ENCODE measurements around the gene LRRC30. TPM values are rescaled to one million over a fixed set of nuclear protein-coding genes. Genes with fewer than 3 reads are reported as not detected.
A peak's percentile ranks its signal among the peaks of the same experiment; 100 is the strongest.

Gene LRRC30
- total and polyA plus RNA-seq, 2 of the 4 experiments (the other 2 are of a cell fraction): not detected

GRCh38 chr18:7269942-7270341, 39.1 kb downstream of the LRRC30 start:
- intact Hi-C loops (cut with micrococcal nuclease): no loop called here
- Histone ChIP-seq H3K4me3 (ENCODE audit: insufficient read depth, low read depth, low read length) (no peak overlapping the region), H2BK120ac (ENCODE audit: low read depth, low read length) (no peak overlapping the region), H3K18ac (ENCODE audit: low read depth, low read length) (no peak overlapping the region), H4K20me1 (ENCODE audit: insufficient read depth, low read length) (no peaks in the 10 kb centered on the region), H2AK5ac (ENCODE audit: low read depth, low read length) (no peak overlapping the region), H2AK9ac (replicated peaks; ENCODE audit: low read depth, low read length, poor library complexity) (no peak overlapping the region), H2BK20ac (ENCODE audit: low read depth, low read length) (no peak overlapping the region), H3K36me3 (ENCODE audit: control insufficient read depth, insufficient read depth, low read length) (no peaks in the 10 kb centered on the region), H3K23ac (ENCODE audit: low read depth, low read length) (no peak overlapping the region), H4K5ac (ENCODE audit: low read depth, low read length) (no peak overlapping the region), H3K4me2 (ENCODE audit: low read depth, low read length) (no peak overlapping the region; the same call in 1 of the 2 replicates), H3K9ac (ENCODE audit: low read depth, low read length) (no peak overlapping the region), H3K9me1 (ENCODE audit: insufficient read depth, low read length) (no peaks in the 10 kb centered on the region), H3K27ac (ENCODE audit: insufficient read depth, low read length) (no peak overlapping the region), H2BK5ac (ENCODE audit: low read depth, low read length, poor library complexity, severe bottlenecking) (no peak overlapping the region), H4K91ac (ENCODE audit: insufficient read depth, low read depth, low read length) (no peak overlapping the region), H3K4me1 (ENCODE audit: control insufficient read depth, insufficient read depth, low read length) (peaks cover 4% of the 10 kb centered on the region; the same call in 1 of the 2 replicates), H4K8ac (ENCODE audit: low read depth in 2 of 2, low read length in 2 of 2) (no peak overlapping the region), H3K56ac (ENCODE audit: extremely low read depth, insufficient read depth, low read length) (no peak overlapping the region), H3K4ac (ENCODE audit: low read depth, low read length) (no peak overlapping the region), H2AFZ (replicated peaks; ENCODE audit: low read length, poor library complexity) (peak overlapping the region; percentile 69), H3K9me3 (ENCODE audit: control insufficient read depth, insufficient read depth, low read length) (peaks cover 2% of the 10 kb centered on the region; the same call in 1 of the 2 replicates), H2BK15ac (ENCODE audit: low read depth, low read length) (no peak overlapping the region), H3K14ac (replicated peaks; ENCODE audit: low read depth, low read length) (no peak overlapping the region), H3K79me1 (ENCODE audit: low read depth in 1 of 2, low read length in 2 of 2) (no peaks in the 10 kb centered on the region), H3K27me3 (ENCODE audit: control insufficient read depth, insufficient read depth, low read length) (no peaks in the 10 kb centered on the region)
- dilution Hi-C loops (cut with HindIII; ENCODE audit: low sequenced_read_pairs, unreplicated experiment): no loop called here
- no TSS peak for BruUV-seq (replicated peaks)
- POLR2A ChIA-PET (ENCODE audit: unreplicated experiment): no interaction called here
- DNase-seq (no peak), ATAC-seq (ENCODE audit: low read depth) (no peak)
- 63% methylated on average over 3 of the region's 6 CpGs; no CpG with 5 or more reads in 1 of the 2 experiments for WGBS, 2 experiments (ENCODE audit: extremely low coverage in 2 of 2, insufficient read length in 1 of 2)
- no peak for TF ChIP-seq MAFK (IDR thresholded peaks at IDR 0.05; ENCODE audit: low read depth, low read length)
- no peak for TF ChIP-seq CEBPB (IDR thresholded peaks at IDR 0.05; ENCODE audit: low read depth, low read length)
- no peak for TF ChIP-seq CHD1 (IDR thresholded peaks at IDR 0.05; ENCODE audit: low read depth, low read length)
- TF ChIP-seq POLR2A (IDR thresholded peaks at IDR 0.05; ENCODE audit: low read depth, low read length): no peak
- TF ChIP-seq ELK1 (IDR thresholded peaks at IDR 0.05; ENCODE audit: borderline replicate concordance, low read depth, low read length): no peak
- no peak for TF ChIP-seq SMC3 (IDR thresholded peaks at IDR 0.05; ENCODE audit: low read depth, low read length)
- no peak for TF ChIP-seq BHLHE40 (IDR thresholded peaks at IDR 0.05; ENCODE audit: low read depth, low read length)
- no peak for TF ChIP-seq MXI1 (IDR thresholded peaks at IDR 0.05; ENCODE audit: borderline replicate concordance, low read depth, low read length)
- TF ChIP-seq CTCF (conservative IDR thresholded peaks at IDR 0.05; ENCODE audit: low read depth, low read length): no peak
- no peak for TF ChIP-seq RAD21 (IDR thresholded peaks at IDR 0.05; ENCODE audit: low read length)
- no peak for TF ChIP-seq MAZ (IDR thresholded peaks at IDR 0.05; ENCODE audit: borderline replicate concordance, low read depth, low read length)
- no peak for TF ChIP-seq RCOR1 (IDR thresholded peaks at IDR 0.05; ENCODE audit: insufficient replicate concordance, low read length)
- no peak for TF ChIP-seq NFE2L2 (IDR thresholded peaks at IDR 0.05; ENCODE audit: low read depth, low read length)
- TF ChIP-seq RFX5 (IDR thresholded peaks at IDR 0.05; ENCODE audit: low read depth, low read length): no peak
- no peak for TF ChIP-seq USF2 (IDR thresholded peaks at IDR 0.05; ENCODE audit: low read depth, low read length)
- TF ChIP-seq FOS (IDR thresholded peaks at IDR 0.05; ENCODE audit: low read depth, low read length): no peak
- CTCF ChIA-PET: no interaction called here
- in situ Hi-C loops (cut with MboI; ENCODE audit: low sequenced_read_pairs): no loop called here

All from IMR-90 (cell line).